HFF-Myc (cell line): ENCODE measurements around the gene EAF1.

Source experiments
- DNase-seq: peaks from one replicate; pipeline ENCODE4 v3.0.0-alpha.2; 2011; ENCODE audit warnings: low read depth; ENCODE audit errors: extremely low read depth
- H3K4me3 ChIP-seq: replicated peaks from 2 replicates; pipeline ENCODE4 v1.5.1; 2011; ENCODE audit warnings: low read depth, mild to moderate bottlenecking, control low read depth, low read length
- CTCF ChIP-seq: IDR thresholded peaks from 2 replicates; pipeline ENCODE4 v1.5.1; 2012; ENCODE audit warnings: mild to moderate bottlenecking, low read depth, low read length, control low read depth; ENCODE audit errors: missing control alignments

The EAF1 gene

DNA sequence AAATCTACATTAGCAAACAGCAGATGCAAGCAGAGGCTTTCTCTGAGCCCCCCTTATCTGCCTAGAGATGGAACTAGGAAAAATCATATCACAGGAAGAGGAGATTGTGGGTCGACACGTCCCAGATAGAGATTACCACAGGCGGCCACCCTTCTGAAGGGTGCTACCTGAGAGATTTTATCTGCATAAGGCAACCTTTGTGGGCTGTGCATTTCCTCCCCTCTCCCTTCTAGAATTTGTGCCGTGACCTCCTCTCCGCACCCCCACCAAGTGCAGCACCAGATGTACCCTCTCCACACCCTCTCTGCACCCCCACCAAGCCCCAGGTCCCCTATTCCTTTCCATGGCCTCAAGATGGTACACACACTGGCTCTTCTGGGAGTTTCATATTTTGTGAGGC lies 27.4 kb upstream of the EAF1 start:
- no peak for DNase-seq
- H3K4me3 ChIP-seq = no peak overlapping the region
- TF ChIP-seq CTCF = no peak

- no peak for DNase-seq
- H3K4me3 ChIP-seq = no peak overlapping the region
- TF ChIP-seq CTCF = no peak
Measured at GRCh38 chr3:15401936-15402335, 25.5 kb upstream of the EAF1 start.

DNA sequence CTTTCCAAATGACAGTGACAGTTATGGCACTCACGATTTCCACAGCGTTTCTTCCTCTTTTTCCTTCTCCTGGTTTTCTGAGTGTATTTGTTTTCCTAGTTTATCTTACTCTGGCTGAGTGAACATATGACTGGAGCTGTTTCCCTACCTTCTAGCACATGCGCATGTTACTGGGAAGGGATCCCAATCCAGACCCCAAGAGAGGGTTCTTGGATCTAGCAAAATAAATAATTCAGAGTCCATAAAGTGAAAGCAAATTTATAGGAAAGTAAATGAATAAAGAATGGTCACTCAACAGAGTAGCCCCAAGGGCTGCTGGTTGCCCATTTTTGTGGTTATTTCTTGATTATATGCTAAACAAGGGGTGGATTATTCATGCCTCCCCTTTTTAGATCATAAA lies 23.9 kb upstream of the EAF1 start:
- H3K4me3 ChIP-seq = no peak overlapping the region
- no peak for TF ChIP-seq CTCF
- DNase-seq = no peak

GRCh38 chr3:15403965-15404364 lies 23.4 kb upstream of the EAF1 start:
- no peak overlapping the region for H3K4me3 ChIP-seq
- no peak for TF ChIP-seq CTCF
- DNase-seq = no peak

DNA sequence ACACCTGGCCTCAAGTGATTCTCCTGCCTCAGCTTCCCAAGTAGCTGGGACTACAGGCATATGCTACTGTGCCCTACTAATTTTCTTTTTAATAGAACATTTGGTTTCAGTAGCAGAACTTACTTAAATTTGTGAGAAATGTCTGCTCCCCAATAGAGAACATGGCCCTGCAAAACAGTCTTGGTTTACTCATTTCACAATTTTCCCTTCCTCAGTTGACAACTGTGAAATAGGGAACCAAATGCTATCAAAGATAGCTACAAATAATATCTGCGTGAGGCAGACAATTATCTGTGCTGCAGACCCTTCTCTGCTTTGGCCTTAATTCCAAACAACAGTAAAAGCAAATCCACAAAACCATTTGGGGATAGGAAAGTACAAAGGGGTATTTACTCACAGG lies 22.6 kb upstream of the EAF1 start:
- TF ChIP-seq CTCF = no peak
- DNase-seq = no peak
- no peak overlapping the region for H3K4me3 ChIP-seq

DNA sequence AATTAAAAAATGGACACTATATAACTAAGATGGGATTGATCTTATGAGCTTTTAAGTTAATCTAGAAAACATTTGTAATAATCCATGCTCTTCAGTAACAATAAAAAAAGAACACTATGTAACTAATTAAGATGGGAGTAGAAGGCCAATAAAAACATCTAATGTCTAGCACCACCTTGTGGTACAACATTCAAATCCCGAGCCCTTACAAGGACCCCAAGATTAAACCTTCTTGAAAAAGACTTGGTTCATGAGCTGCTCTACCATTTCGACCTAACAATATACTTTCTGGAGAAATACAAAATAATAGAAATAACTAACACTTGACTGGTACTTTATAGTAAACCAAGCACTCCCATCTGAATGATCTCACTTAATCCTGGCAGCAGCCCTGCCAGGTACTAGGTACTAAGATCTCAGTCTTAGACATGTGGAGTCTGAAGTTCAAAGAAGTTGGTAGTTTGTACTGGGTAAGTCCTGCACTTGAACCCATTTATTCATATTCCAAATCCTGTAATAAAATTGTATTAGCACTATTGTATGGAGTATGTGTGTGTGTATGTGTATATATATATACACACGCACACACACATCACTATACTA lies 21.8 kb upstream of the EAF1 start:
- DNase-seq = no peak
- peak; percentile 57 for TF ChIP-seq CTCF
- no peak overlapping the region for H3K4me3 ChIP-seq

DNA sequence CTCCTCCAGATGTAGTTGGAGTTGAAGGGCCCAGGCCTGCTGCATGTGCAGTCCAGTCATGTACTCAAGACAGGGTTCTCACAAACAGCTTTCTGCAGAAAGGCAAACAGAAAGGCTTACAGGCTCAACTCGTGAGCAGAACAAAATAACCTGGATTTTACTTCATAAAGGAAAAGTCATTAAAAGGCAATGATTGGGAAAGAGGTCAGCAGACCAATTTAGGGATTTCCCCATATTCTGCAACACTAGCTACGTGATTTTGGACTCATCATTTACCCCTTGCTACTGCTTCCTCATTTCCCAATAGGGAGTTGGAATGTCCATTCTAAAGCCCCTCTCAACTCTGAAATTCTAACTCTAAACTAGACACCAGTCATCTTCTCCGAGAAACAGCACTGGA lies 18.2 kb upstream of the EAF1 start:
- no peak for TF ChIP-seq CTCF
- DNase-seq = no peak

More for the DNA sequence above, 18.2 kb upstream of the EAF1 start:
- H3K4me3 ChIP-seq = no peak overlapping the region
